Measurements from ENCODE around the gene MKS1.

DNA sequence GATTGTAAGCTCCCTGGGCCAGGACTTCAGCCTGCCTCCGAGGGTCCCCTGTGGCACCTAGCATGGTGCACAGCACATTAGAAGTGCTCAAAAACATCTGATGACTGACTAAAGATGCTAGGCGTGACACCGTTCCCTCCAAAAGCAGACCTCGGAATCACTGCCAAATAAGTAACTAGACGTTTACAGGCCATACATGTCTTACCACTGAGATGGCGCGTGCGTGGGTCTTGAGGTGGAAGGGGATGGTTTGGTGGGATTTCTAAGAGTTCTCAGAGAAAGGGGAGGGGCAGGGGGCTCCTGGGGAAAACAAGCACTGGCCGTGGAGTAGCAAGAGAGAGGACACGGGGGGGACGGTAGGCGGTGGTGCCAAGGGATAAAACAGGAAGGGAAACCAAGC, 49.3 kb upstream of the MKS1 start:
- no peak for TF ChIP-seq EP300 (IDR thresholded peaks at IDR 0.05; ENCODE audit: borderline replicate concordance)
- TF ChIP-seq RAD21 (IDR thresholded peaks at IDR 0.05; ENCODE audit: low read depth): no peak
- no peak for TF ChIP-seq TCF12 (IDR thresholded peaks at IDR 0.05; ENCODE audit: low read depth)
- no peak for TF ChIP-seq NFIC (IDR thresholded peaks at IDR 0.05)
- TF ChIP-seq YY1 (IDR thresholded peaks at IDR 0.05; ENCODE audit: low read depth): no peak
- TF ChIP-seq, protein P1, sequence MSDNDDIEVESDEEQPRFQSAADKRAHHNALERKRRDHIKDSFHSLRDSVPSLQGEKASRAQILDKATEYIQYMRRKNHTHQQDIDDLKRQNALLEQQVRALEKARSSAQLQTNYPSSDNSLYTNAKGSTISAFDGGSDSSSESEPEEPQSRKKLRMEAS (IDR thresholded peaks at IDR 0.05): no peak
- no peak for TF ChIP-seq TEAD4 (IDR thresholded peaks at IDR 0.05)
- TF ChIP-seq TAF1 (IDR thresholded peaks at IDR 0.05; ENCODE audit: low read depth): no peak

All from Ishikawa (cell line).